GM19468 (cell line): ENCODE data around the gene EWSR1.

Source experiments
- ATAC-seq: cut with Tn5 transposase; IDR thresholded peaks from one replicate; pipeline ENCODE4 v1.9.1; 2021; ENCODE audit warnings: mild to moderate bottlenecking, moderate library complexity, moderate number of reproducible peaks; ENCODE audit not compliant: unreplicated experiment; ENCODE audit errors: extremely low read depth

Gene EWSR1

GRCh38 chr22:29302681-29303465 lies 34.8 kb downstream of the EWSR1 start:
- no peak for ATAC-seq

GRCh38 chr22:29305836-29306174 lies 37.7 kb downstream of the EWSR1 start:
- ATAC-seq: no peak

GRCh38 chr22:29306175-29306834 lies 38.2 kb downstream of the EWSR1 start, which contains the start of gene GAS2L1:
TSS of gene GAS2L1 (plus strand) at chr22:29306650. CDS start at chr22:29308106, 1,456 bp downstream.
- ATAC-seq: no peak

- no peak for ATAC-seq
Measured at GRCh38 chr22:29306835-29307595, 38.9 kb downstream of the EWSR1 start.

GRCh38 chr22:29307596-29308147 lies 39.6 kb downstream of the EWSR1 start:
- no peak for ATAC-seq

- ATAC-seq: no peak
Measured at GRCh38 chr22:29308148-29308790, 40.2 kb downstream of the EWSR1 start.

- no peak for ATAC-seq
Measured at GRCh38 chr22:29308791-29309262, 40.8 kb downstream of the EWSR1 start.

GRCh38 chr22:29309332-29310064 lies 41.4 kb downstream of the EWSR1 start:
- no peak for ATAC-seq

- ATAC-seq: no peak
Measured at GRCh38 chr22:29310065-29310862, 42.2 kb downstream of the EWSR1 start.

GRCh38 chr22:29310863-29311339 lies 42.8 kb downstream of the EWSR1 start:
- ATAC-seq: no peak

- ATAC-seq: no peak
Measured at GRCh38 chr22:29311464-29312217, 43.6 kb downstream of the EWSR1 start.

GRCh38 chr22:29312218-29313125 lies 44.4 kb downstream of the EWSR1 start:
- no peak for ATAC-seq

GRCh38 chr22:29313126-29313575 lies 45.1 kb downstream of the EWSR1 start:
- no peak for ATAC-seq

- ATAC-seq: no peak
Measured at GRCh38 chr22:29313576-29314466, 45.8 kb downstream of the EWSR1 start.

GRCh38 chr22:29314537-29315285 lies 46.6 kb downstream of the EWSR1 start:
- no peak for ATAC-seq
